NCI-H1436 treated with DMSO at 0.1 percent for 48 hours (cell line): Measurements from ENCODE around the gene AKT1.
"Not testable (repeated sequence)": the region's sequence is repeated elsewhere in the genome, so short reads cannot be mapped to it uniquely, and the experiment has no call there.

ENCODE experiments used
- DNase-seq: peaks from one replicate; lab custom pipeline; 2025; lab: John Stamatoyannopoulos, UW

The AKT1 gene

GRCh38 chr14:104818714-104819161, 23.2 kb upstream of the AKT1 start:
- no peak for DNase-seq

GRCh38 chr14:104817930-104818713, 22.6 kb upstream of the AKT1 start:
- DNase-seq = no peak

- no peak for DNase-seq
These were observed 21.0 kb upstream of the AKT1 start for GRCh38 chr14:104816616-104816884.

GRCh38 chr14:104814701-104815100, 19.2 kb upstream of the AKT1 start:
- not testable (repeated sequence) for DNase-seq

DNA sequence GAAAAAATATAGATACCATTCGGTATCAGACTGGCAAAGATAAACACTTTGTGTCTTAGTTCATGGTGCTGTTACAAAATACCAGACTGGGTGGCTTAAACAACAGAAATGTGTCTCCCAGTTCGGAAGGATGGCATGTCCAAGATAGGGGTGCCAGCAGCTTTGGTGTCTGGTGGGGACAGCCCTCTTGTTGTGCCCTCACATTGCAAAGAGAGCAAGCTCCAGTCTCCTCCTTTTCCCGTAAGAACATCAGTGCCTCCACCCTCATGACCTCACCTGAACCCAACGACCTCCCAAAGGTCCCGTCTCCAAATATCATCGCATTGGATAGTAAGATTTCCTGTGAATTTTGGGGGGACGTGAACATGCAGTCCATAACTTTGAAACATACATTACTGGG, 17.7 kb upstream of the AKT1 start:
- no peak for DNase-seq

GRCh38 chr14:104810316-104810715, 14.8 kb upstream of the AKT1 start:
- no peak for DNase-seq

GRCh38 chr14:104808456-104808855, 12.9 kb upstream of the AKT1 start:
- DNase-seq = no peak

- no peak for DNase-seq
These were observed 11.3 kb upstream of the AKT1 start for GRCh38 chr14:104806625-104807465.

- DNase-seq = no peak
These were observed 10.5 kb upstream of the AKT1 start for GRCh38 chr14:104805941-104806624.

DNA sequence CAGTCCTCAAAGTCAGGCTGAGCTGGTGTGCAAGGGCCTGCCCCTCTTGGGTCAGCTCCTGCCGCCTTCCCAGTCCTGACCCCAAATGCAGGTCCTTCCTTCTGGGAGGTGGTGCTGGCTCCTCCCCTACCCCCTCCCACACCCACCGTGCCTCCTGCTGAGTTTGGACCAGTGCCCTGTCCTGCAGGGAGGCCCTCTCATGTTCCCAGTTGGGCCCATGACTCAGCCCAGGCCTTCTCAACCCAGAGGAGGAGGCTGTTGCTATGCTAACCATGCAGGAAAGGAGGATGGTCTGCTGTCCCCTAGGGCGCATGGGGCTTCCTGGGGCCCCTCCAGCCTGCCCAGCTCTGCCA, 9.8 kb upstream of the AKT1 start:
- DNase-seq = no peak

GRCh38 chr14:104804481-104805325, 9.2 kb upstream of the AKT1 start:
- no peak for DNase-seq

GRCh38 chr14:104803912-104804410, 8.4 kb upstream of the AKT1 start:
- DNase-seq = no peak

DNA sequence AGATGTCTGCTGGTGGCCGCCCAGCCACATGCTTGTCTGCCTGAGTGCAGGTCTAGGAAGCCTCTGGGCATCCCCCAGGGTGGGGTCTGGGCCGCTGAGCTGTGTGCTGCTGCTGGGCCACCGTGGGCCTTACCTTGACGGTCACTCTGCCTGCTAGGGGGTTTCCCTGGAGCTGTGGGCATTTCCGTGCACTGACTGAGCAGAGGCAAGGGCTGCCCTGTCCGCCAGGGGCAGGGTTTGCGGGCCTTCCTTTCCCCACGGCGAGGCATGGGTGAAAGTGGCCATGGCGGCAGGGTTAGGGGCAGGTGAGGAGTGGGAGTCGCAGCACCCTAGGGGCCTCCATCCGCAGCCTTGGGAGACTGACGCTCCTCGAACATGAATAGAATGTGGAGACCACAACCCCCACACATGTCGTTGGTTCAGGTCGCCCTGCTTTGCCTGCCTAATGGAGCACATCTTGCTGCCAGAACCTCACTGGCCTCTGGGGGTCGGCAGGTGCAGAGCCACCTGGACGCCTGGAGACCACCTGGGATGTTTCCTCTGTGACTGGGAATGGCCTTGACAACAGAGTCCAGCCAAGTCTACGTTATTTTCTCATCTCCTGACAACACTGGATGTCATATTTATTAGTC, 7.8 kb upstream of the AKT1 start:
- DNase-seq = no peak

DNA sequence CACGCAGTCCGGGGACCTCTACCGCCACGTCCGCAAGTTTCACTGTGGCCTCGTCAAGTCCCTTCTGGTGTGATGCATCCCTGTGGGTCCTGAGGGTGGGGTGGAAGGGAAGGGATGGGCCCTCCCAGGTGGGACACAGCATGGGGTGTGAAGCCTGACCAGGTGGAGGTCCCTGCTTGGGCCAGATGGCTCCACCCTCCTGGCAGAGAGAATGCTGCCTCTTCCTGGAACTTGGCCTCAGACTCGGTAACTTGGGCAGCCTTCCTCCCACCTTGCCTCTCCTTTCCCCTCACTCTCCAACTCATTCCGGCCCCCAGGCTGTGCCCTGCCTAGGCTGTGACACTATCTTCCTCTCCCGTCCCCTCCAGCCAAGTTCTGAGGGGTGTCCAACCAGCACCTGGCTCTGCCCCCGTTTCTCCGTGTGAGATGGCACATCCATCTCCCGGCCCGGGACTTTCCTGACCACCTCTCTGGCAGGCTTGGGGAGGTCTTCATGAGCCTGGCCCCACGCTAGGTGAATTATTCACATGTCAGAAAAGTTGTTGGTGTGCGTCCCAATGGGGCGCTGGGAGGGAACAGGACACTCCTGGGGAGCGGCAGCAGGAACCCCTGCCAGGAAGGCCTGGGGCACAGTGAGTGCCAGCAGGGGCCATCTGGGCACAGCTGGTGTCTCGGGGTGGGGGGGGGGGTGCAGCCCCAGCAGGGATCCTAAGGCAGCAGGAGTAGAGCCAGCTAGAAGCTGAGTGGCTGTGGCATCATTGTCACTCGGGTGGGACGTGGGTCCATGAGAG, 7.0 kb upstream of the AKT1 start:
- no peak for DNase-seq

GRCh38 chr14:104801520-104802393, 6.2 kb upstream of the AKT1 start:
- DNase-seq = no peak

- DNase-seq = no peak
These were observed 5.4 kb upstream of the AKT1 start, which contains the start of gene ZBTB42 for GRCh38 chr14:104800771-104801519. Gene ZBTB42 (plus strand): TSS chr14:104801101. CDS start chr14:104801198, 97 bp downstream.

DNA sequence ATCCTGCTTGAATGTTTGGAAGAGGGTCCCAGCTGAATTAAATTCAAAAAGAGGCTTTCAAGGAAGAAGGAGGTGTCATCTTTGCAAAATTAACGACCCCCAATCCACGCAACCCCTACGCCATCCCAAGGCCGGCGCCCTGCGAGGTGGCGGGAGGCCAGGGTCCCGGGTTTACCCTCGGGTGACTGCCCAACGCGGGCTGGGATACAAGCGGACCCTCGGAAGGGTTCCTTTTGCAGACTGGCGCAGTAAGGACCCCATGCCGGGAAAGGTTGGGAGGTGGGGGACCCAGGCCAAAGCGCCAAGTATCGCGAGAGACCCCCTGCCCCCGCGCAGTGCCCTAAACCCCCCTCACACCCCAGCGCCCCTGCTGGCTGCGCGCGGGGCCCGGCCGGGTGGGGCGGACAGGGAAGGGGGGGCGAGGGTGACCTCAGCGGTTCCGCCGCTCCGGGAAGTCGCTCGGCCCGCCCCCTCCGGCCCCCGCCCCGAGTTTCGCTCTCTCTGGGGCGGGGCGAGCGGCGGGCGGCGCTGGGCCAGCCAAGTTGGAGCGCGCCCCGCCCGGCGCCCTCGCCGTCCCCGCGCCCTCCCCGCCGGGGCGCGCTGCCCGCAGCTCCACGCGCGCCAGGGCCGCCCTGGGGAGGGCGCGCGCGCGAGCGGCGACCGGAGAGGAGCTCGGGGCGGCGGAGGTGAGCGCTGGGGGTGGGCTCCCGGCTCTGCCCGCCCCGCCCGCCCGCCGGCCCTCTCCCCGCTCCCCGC, 4.6 kb upstream of the AKT1 start:
- DNase-seq = no peak
